MCF 10A (cell line): ENCODE measurements around the gene LRTM2. TPM values are rescaled to one million over a fixed set of nuclear protein-coding genes. Genes with fewer than 3 reads are reported as not detected.

Experiments
- BruUV-seq: library from RNA; stranded (reverse); fragments of 400-500 nt; replicated peaks from 2 replicates; lab custom pipeline; 2021; lab: Mats Ljungman, UMichigan
- CTCF ChIA-PET: fragments of 300-600 bp; sonication (Branson Sonifier 250); formaldehyde crosslinking; extraction: SDS; loops from one replicate; lab custom pipeline; 2021; ENCODE audit warnings: antibody characterized with exemption, inconsistent platforms; lab: Yijun Ruan, JAX
- POLR2A ChIA-PET: fragments of 300-600, 350-650 bp; sonication (Branson Sonifier 250); formaldehyde crosslinking; extraction: SDS; loops from one replicate; lab custom pipeline; 2020; ENCODE audit warnings: antibody characterized with exemption, inconsistent platforms; lab: Yijun Ruan, JAX
- DNase-seq: peaks from one replicate; pipeline ENCODE4 v3.0.0-alpha.2; 2018; ENCODE audit not compliant: unreplicated experiment
- H3K27ac Mint-ChIP-seq: one replicate; pipeline ENCODE4 v1.8.0; 2022; ENCODE audit warnings: mild to moderate bottlenecking, low read depth, mixed read lengths; ENCODE audit not compliant: unreplicated experiment
- H3K27me3 Mint-ChIP-seq: one replicate; pipeline ENCODE4 v1.8.0; 2022; ENCODE audit warnings: mixed read lengths; ENCODE audit not compliant: insufficient read depth, unreplicated experiment
- H3K36me3 Mint-ChIP-seq: one replicate; pipeline ENCODE4 v1.8.0; 2022; ENCODE audit warnings: mild to moderate bottlenecking, moderate library complexity, mixed read lengths; ENCODE audit not compliant: insufficient read depth, unreplicated experiment
- H3K4me1 Mint-ChIP-seq: one replicate; pipeline ENCODE4 v1.8.0; 2022; ENCODE audit warnings: mixed read lengths; ENCODE audit not compliant: insufficient read depth, unreplicated experiment
- H3K4me3 Mint-ChIP-seq: one replicate; pipeline ENCODE4 v1.8.0; 2022; ENCODE audit warnings: mild to moderate bottlenecking, moderate library complexity, mixed read lengths; ENCODE audit not compliant: unreplicated experiment
- H3K9me3 Mint-ChIP-seq: one replicate; pipeline ENCODE4 v1.8.0; 2022; ENCODE audit warnings: mixed read lengths; ENCODE audit not compliant: unreplicated experiment
- intact Hi-C: fragments of 100-400 bp; cut with micrococcal nuclease; formaldehyde crosslinking; loops from 2 replicates; pipeline ENCODE4 v1.14.1; 2022
- total RNA-seq: library from RNA; stranded (reverse); gene quantifications from 2 replicates; pipeline ENCODE4 v1.2.3, GENCODE V29; 2022
- TF ChIP-seq, protein P1 (sequence below): fragments of 200-600 bp; IDR thresholded peaks from one replicate; pipeline ENCODE4 v1.8.0; 2022; ENCODE audit warnings: antibody characterized with exemption, mild to moderate bottlenecking; ENCODE audit not compliant: unreplicated experiment

The LRTM2 gene
- total RNA-seq, 1 experiment from 2014 or later, result not detected

DNA sequence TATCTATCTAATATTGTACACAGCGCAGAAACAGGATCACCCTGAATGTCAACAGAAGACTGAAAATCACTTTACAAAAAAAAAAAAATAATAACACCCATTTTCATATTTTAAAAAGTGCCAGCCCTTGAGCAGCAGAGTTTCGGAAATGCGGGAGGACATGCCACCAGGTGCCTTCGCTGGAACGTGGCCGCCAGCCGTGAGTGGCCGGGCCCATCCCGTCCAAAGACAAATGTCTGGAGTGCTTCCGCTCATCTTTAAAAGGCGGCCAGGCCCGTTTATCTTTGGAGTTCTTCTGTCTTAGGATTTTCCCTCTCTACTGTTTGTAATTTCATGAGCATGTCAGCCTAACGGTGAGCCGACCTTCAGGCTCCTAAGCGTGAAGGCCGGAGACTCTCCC lies 43.5 kb downstream of the LRTM2 start:
- Mint-ChIP-seq H3K27me3 (peaks cover 48% of the 10 kb centered on the region), H3K4me3 (no peak overlapping the region), H3K36me3 (no peaks in the 10 kb centered on the region), H3K9me3 (no peaks in the 10 kb centered on the region), H3K4me1 (peaks cover 5% of the 10 kb centered on the region), H3K27ac (no peak overlapping the region)
- CTCF ChIA-PET, result interaction anchor here (0.6 kb wide), 1 partner anchor 76 kb away, joined by 3 read pairs; no protein-coding TSS in a partner anchor
- TF ChIP-seq, protein P1, sequence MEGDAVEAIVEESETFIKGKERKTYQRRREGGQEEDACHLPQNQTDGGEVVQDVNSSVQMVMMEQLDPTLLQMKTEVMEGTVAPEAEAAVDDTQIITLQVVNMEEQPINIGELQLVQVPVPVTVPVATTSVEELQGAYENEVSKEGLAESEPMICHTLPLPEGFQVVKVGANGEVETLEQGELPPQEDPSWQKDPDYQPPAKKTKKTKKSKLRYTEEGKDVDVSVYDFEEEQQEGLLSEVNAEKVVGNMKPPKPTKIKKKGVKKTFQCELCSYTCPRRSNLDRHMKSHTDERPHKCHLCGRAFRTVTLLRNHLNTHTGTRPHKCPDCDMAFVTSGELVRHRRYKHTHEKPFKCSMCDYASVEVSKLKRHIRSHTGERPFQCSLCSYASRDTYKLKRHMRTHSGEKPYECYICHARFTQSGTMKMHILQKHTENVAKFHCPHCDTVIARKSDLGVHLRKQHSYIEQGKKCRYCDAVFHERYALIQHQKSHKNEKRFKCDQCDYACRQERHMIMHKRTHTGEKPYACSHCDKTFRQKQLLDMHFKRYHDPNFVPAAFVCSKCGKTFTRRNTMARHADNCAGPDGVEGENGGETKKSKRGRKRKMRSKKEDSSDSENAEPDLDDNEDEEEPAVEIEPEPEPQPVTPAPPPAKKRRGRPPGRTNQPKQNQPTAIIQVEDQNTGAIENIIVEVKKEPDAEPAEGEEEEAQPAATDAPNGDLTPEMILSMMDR, result no peak
- POLR2A ChIA-PET, result no interaction called here
- DNase-seq, result no peak
- no TSS peak for BruUV-seq
- intact Hi-C loops, result no loop called here

DNA sequence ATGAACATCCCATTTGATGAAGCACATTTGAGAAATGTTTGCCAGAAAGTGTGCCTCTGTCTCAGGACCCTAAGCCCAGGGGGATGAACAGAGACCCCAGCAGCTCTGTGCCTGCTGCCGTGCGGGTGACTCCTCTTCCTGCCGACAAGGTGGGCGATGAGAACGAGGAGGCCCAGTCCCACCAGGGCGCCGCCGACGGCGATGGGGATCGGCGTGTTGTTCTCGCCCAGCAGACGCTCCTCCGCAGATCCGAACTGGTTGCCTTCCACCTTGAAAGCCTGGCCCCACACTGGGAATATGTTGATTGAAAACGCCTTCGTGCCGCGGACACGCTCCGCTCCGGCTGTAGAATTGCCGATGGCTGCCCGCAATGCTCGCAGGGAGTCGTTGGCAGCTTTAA lies 44.1 kb downstream of the LRTM2 start:
- H3K4me1 Mint-ChIP-seq, result peaks cover 3% of the 10 kb centered on the region
- no peak overlapping the region for H3K27ac Mint-ChIP-seq
- peaks cover 54% of the 10 kb centered on the region for H3K27me3 Mint-ChIP-seq
- DNase-seq, result no peak
- TF ChIP-seq, protein P1, result no peak
- ChIA-PET CTCF (no interaction called here), POLR2A (no interaction called here)
- no peak overlapping the region for H3K4me3 Mint-ChIP-seq
- H3K36me3 Mint-ChIP-seq, result no peaks in the 10 kb centered on the region
- BruUV-seq, result no TSS peak
- intact Hi-C loops, result no loop called here
- H3K9me3 Mint-ChIP-seq, result peaks cover 2% of the 10 kb centered on the region

DNA sequence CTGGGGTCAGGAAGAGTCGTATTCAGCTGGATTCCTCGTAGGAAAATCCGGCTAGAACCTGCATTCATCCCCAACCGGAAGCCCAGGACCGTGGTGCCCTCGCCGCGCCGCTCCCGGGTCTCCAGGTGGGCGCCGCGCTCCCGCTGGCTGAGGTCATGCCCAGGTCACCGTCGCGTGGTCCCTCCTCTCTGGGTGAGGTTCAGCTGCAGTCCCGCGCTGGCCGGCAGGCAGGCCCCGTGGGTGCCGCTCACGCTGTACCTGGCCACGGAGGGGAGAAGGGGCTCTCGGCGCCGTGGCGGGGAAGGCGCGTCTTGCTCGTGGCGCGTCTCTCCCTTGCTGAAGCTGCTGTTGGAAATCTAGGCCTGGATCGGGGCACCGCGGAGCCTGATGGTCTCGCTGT lies 44.5 kb downstream of the LRTM2 start:
- no peaks in the 10 kb centered on the region for H3K36me3 Mint-ChIP-seq
- TF ChIP-seq, protein P1, result no peak
- BruUV-seq, result no TSS peak
- intact Hi-C loops, result no loop called here
- H3K27ac Mint-ChIP-seq, result no peak overlapping the region
- DNase-seq, result no peak
- CTCF ChIA-PET, result interaction anchor here (0.7 kb wide), 1 partner anchor 229 kb away, joined by 4 read pairs; no protein-coding TSS in a partner anchor
- H3K27me3 Mint-ChIP-seq, result peaks cover 58% of the 10 kb centered on the region
- no peaks in the 10 kb centered on the region for H3K4me1 Mint-ChIP-seq
- no peak overlapping the region for H3K4me3 Mint-ChIP-seq
- POLR2A ChIA-PET, result no interaction called here
- H3K9me3 Mint-ChIP-seq, result peaks cover 6% of the 10 kb centered on the region

DNA sequence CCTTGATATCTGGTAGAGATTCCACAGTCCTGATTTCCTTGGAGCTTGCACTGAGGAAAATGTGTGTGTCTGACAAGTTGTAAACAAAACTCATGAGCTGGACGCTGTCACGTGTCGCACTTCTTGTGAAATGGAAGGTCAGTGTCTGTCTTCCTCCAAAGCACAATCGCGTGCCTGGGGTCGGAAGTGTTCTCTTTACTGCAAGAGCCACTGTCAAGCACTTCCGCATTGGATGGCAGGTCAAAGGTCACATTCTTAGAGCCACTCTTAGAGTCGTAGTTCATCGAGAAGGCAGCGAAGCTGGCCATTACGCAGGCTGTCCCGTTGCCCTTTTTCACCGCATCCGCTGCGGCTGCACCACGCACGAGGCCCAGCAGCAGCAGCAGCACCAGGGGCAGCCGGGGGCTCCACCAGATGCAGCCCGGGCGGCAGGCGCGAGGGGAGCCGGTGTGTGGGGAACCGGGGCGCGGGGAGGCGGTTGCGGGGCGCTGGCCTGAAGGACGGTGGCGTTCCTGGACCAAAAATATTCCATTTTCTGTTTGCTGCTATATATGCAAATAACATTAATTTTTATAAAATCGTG lies 45.0 kb downstream of the LRTM2 start:
- no TSS peak for BruUV-seq
- intact Hi-C loops, result no loop called here
- TF ChIP-seq, protein P1, result no peak
- H3K27ac Mint-ChIP-seq, result no peak overlapping the region
- ChIA-PET POLR2A (interaction anchor here (1.2 kb wide), 1 partner anchor 749 kb away, joined by 3 read pairs; no protein-coding TSS in a partner anchor), CTCF (interaction anchor here (0.7 kb wide), 1 partner anchor 230 kb away, joined by 4 read pairs; no protein-coding TSS in a partner anchor)
- H3K4me3 Mint-ChIP-seq, result no peak overlapping the region
- H3K36me3 Mint-ChIP-seq, result no peaks in the 10 kb centered on the region
- no peaks in the 10 kb centered on the region for H3K4me1 Mint-ChIP-seq
- peaks cover 7% of the 10 kb centered on the region for H3K9me3 Mint-ChIP-seq
- no peak for DNase-seq
- H3K27me3 Mint-ChIP-seq, result peaks cover 63% of the 10 kb centered on the region
